Tibial nerve (tissue), 4 donors: ENCODE measurements around the gene SPOCK3. TPM values are rescaled to one million over a fixed set of nuclear protein-coding genes. Genes with fewer than 3 reads are reported as not detected.

Experiments
- DNase-seq, 2 donors: peaks; one replicate each; pipeline ENCODE4 v3.0.0-alpha.2; 2019; ENCODE audit warnings: low spot score in 2 of 2
- H3K27ac ChIP-seq, 4 donors: fragments of 200-600 bp; sonication (generic) in 3 of 4; one replicate each; pipeline ENCODE4 v1.5.1; 2017 to 2019; ENCODE audit warnings: mild to moderate bottlenecking in 1 of 4
- H3K27me3 ChIP-seq, 2 donors: fragments of 200-600 bp; sonication (generic) in 1 of 2; one replicate each; pipeline versions ENCODE4 v1.5.1 to v1.6.0; 2017 to 2019
- H3K36me3 ChIP-seq, 3 donors: fragments of 200-600 bp; sonication (generic); one replicate each; pipeline ENCODE4 v1.5.1; 2018 to 2019
- H3K4me1 ChIP-seq, 4 donors: fragments of 200-600 bp; sonication (generic) in 3 of 4; one replicate each; pipeline ENCODE4 v1.5.1; 2017 to 2019
- H3K4me3 ChIP-seq, 4 donors: fragments of 200-600 bp; sonication (generic) in 3 of 4; one replicate each; pipeline ENCODE4 v1.5.1; 2017 to 2019; ENCODE audit warnings: mild to moderate bottlenecking in 1 of 4, moderate library complexity in 1 of 4
- H3K9me3 ChIP-seq, 4 donors: fragments of 200-600 bp; sonication (generic) in 3 of 4; one replicate each; pipeline ENCODE4 v1.5.1; 2017 to 2019
- EP300 ChIP-seq, 2 donors: sonication (generic); formaldehyde crosslinking; IDR thresholded peaks; one replicate each; pipeline ENCODE4 v1.6.1; 2017; ENCODE audit warnings: antibody characterized with exemption in 2 of 2, mild to moderate bottlenecking in 1 of 2
- POLR2A ChIP-seq, 2 donors: fragments of 450-650 bp; IDR thresholded peaks; one replicate each; pipeline ENCODE4 v1.6.1; 2017; ENCODE audit warnings: antibody characterized with exemption in 2 of 2, mild to moderate bottlenecking in 2 of 2, moderate library complexity in 2 of 2
- WGBS, 2 donors: methylation state at CpG; one replicate each; pipeline ENCODE4 v1.1.5; 2018; 5-methylcytosine and 5-hydroxymethylcytosine counted together
- total RNA-seq, 4 donors: library from RNA; depleted of rRNA; stranded (reverse); fragments of >200 nt; gene quantifications; one replicate each; pipeline ENCODE4 v1.1.0, GENCODE V29; 2016
- TF ChIP-seq, protein P1 (sequence below), 5 experiments: fragments of 200-600 bp in 3 of 5; fragments of 450-650 bp in 2 of 5; sonication (generic) in 3 of 5; IDR thresholded peaks; one replicate each; pipeline ENCODE4 v1.5.1; 2016 to 2019; ENCODE audit warnings: antibody characterized with exemption in 5 of 5, mild to moderate bottlenecking in 3 of 5, moderate library complexity in 2 of 5

Gene SPOCK3
- total RNA-seq, 4 donors from 2014 or later, result 1.5 TPM; not detected in 3

DNA sequence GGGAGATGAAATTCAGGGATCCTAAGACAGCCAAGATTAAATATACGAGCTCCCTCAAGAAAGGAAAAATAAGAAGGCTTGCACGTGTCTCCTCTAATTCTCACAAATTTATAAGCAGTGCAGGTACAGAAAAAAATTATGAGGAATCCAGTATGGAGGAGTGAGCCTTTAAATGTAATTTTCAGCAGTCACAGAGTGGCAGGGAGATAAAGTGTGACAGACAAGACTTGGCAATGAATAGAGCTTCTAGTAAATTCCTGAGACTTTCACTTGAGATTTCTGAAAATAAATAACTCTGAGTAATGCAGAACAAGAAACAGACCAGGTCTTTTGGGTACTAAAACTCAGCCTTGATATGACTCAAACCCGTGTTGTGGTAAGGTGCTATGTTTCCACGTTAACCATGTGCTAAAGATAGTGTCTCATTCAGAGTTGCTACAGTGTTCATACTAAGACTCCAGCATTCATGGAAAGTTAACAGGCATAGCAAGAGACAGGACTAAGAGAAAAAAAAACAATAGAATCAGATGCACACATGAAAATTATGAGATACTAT is 119.8 kb downstream of the SPOCK3 start:
- Histone ChIP-seq H3K27me3 (no peaks in the 10 kb centered on the region), H3K9me3 (no peaks in the 10 kb centered on the region), H3K36me3 (no peaks in the 10 kb centered on the region), H3K27ac (no peak overlapping the region), H3K4me1 (no peaks in the 10 kb centered on the region), H3K4me3 (no peak overlapping the region)
- DNase-seq, result no peak
- no peak for TF ChIP-seq POLR2A (IDR thresholded peaks at IDR 0.05)
- no peak for TF ChIP-seq EP300 (IDR thresholded peaks at IDR 0.05)
- TF ChIP-seq, protein P1, sequence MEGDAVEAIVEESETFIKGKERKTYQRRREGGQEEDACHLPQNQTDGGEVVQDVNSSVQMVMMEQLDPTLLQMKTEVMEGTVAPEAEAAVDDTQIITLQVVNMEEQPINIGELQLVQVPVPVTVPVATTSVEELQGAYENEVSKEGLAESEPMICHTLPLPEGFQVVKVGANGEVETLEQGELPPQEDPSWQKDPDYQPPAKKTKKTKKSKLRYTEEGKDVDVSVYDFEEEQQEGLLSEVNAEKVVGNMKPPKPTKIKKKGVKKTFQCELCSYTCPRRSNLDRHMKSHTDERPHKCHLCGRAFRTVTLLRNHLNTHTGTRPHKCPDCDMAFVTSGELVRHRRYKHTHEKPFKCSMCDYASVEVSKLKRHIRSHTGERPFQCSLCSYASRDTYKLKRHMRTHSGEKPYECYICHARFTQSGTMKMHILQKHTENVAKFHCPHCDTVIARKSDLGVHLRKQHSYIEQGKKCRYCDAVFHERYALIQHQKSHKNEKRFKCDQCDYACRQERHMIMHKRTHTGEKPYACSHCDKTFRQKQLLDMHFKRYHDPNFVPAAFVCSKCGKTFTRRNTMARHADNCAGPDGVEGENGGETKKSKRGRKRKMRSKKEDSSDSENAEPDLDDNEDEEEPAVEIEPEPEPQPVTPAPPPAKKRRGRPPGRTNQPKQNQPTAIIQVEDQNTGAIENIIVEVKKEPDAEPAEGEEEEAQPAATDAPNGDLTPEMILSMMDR (IDR thresholded peaks at IDR 0.05), result no peak
- 59 to 73% methylated on average over 4 of the region's 4 CpGs for WGBS, 2 donors

- TF ChIP-seq POLR2A (IDR thresholded peaks at IDR 0.05) (no peak), EP300 (IDR thresholded peaks at IDR 0.05) (no peak)
- TF ChIP-seq, protein P1 (IDR thresholded peaks at IDR 0.05), result no peak
- H3K27me3 ChIP-seq, result no peaks in the 10 kb centered on the region
- H3K4me3 ChIP-seq, result no peak overlapping the region
- no peaks in the 10 kb centered on the region for H3K36me3 ChIP-seq
- no peaks in the 10 kb centered on the region for H3K9me3 ChIP-seq
- H3K27ac ChIP-seq, result no peak overlapping the region
- 79 to 81% methylated on average over 1 of the region's 1 CpG for WGBS, 2 donors
- no peak for DNase-seq
- H3K4me1 ChIP-seq, result no peaks in the 10 kb centered on the region
Observed at GRCh38 chr4:167111622-167112021, 122.7 kb downstream of the SPOCK3 start.

DNA sequence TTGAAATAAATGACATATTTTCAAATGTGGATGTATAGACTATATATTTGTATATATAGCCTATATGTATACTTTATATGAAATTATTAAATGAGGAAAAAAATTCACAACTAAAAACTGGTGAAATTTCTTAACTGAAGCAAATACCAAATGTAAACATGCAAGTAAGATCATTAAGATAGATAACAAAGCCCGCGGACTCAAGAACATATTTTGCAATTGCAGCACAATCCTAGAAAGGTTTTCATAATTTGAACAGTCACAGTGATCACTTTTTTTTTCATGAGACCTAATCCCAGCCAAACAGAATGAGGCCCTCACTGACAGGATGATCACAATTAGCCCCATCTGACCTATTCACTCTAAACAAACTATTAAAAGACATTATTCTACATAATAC is 123.2 kb downstream of the SPOCK3 start:
- no peaks in the 10 kb centered on the region for H3K27me3 ChIP-seq
- H3K4me1 ChIP-seq, result no peaks in the 10 kb centered on the region
- TF ChIP-seq EP300 (IDR thresholded peaks at IDR 0.05) (no peak), POLR2A (IDR thresholded peaks at IDR 0.05) (no peak)
- TF ChIP-seq, protein P1 (IDR thresholded peaks at IDR 0.05), result no peak
- no peak overlapping the region for H3K27ac ChIP-seq
- no peaks in the 10 kb centered on the region for H3K9me3 ChIP-seq
- no peaks in the 10 kb centered on the region for H3K36me3 ChIP-seq
- 88 to 96% methylated on average over 2 of the region's 2 CpGs for WGBS, 2 donors
- DNase-seq, result no peak
- H3K4me3 ChIP-seq, result no peak overlapping the region

DNA sequence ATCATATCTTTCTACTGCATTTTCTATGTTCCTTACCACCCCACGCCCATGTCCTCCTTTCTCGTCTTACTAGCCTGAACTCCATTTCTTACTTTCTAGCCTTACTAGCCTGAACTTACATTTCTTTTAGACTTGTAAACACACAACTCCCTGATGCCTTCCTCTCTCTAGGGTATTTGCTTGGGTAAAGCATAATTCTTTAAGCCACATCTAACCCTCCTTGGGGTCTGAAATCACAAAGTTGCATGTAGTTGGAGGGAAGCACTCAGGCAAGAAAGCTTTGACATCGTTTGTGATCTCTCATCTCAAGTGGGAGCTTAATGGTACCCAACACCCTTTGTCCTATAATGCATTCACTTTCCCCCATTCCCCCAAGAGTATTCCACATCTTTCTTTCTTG is 124.4 kb downstream of the SPOCK3 start:
- no peaks in the 10 kb centered on the region for H3K27me3 ChIP-seq
- no peak overlapping the region for H3K27ac ChIP-seq
- no peaks in the 10 kb centered on the region for H3K9me3 ChIP-seq
- no peaks in the 10 kb centered on the region for H3K36me3 ChIP-seq
- DNase-seq, result no peak
- TF ChIP-seq EP300 (IDR thresholded peaks at IDR 0.05), result no peak
- H3K4me1 ChIP-seq, result no peaks in the 10 kb centered on the region
- 84 to 88% methylated on average over 3 of the region's 3 CpGs for WGBS, 2 donors
- no peak overlapping the region for H3K4me3 ChIP-seq

DNA sequence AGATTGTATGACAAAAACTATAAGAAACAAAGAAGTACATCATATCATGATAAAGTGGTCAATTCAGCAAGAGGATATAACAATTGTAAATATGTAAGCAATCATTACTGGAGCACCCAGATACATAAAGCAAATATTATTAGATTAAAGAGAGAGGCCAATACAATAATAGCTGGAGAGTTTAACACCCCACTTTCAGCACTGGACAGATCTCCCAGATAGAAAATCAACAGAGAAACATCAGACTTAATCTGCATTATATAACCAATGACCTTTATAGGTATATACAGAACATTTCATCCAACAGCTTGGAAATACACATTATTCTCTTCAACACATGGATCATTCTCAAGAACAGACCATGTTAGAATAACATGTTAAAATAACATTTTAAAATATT is 128.4 kb downstream of the SPOCK3 start:
- Histone ChIP-seq H3K4me1 (no peaks in the 10 kb centered on the region), H3K27ac (no peak overlapping the region), H3K27me3 (no peaks in the 10 kb centered on the region), H3K36me3 (no peaks in the 10 kb centered on the region), H3K9me3 (no peaks in the 10 kb centered on the region), H3K4me3 (no peak overlapping the region)
- no peak for DNase-seq
- TF ChIP-seq EP300 (IDR thresholded peaks at IDR 0.05) (no peak), POLR2A (IDR thresholded peaks at IDR 0.05) (no peak)
- TF ChIP-seq, protein P1 (IDR thresholded peaks at IDR 0.05), result no peak

DNA sequence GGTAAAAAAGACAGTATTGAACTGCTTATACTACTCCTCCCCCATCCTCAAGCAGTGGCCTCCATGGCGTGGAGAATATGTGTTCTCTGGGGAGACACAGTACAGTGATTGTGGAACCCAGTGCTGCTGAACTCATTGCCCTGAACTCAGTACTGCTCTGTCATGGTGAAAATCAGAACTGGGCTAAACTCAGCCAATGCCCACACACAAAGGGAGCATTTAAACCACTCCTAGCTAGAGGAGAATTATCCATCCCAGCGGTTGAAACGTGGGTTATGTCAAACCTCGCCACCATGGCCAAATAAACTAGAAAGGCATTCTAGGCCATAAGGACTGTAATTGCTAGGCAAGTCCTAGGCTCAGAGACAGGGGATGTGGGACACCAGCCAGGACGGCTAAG is 131.8 kb downstream of the SPOCK3 start:
- H3K9me3 ChIP-seq, result no peaks in the 10 kb centered on the region
- WGBS, 2 donors, result 59 to 68% methylated on average over 5 of the region's 5 CpGs
- no peaks in the 10 kb centered on the region for H3K36me3 ChIP-seq
- no peak for TF ChIP-seq EP300 (IDR thresholded peaks at IDR 0.05)
- no peak for TF ChIP-seq POLR2A (IDR thresholded peaks at IDR 0.05)
- TF ChIP-seq, protein P1 (IDR thresholded peaks at IDR 0.05), result no peak
- H3K4me1 ChIP-seq, result no peaks in the 10 kb centered on the region
- no peaks in the 10 kb centered on the region for H3K27me3 ChIP-seq
- no peak for DNase-seq
- no peak overlapping the region for H3K4me3 ChIP-seq
- H3K27ac ChIP-seq, result no peak overlapping the region
